Measurements from ENCODE around the gene BRAT1.

DNA sequence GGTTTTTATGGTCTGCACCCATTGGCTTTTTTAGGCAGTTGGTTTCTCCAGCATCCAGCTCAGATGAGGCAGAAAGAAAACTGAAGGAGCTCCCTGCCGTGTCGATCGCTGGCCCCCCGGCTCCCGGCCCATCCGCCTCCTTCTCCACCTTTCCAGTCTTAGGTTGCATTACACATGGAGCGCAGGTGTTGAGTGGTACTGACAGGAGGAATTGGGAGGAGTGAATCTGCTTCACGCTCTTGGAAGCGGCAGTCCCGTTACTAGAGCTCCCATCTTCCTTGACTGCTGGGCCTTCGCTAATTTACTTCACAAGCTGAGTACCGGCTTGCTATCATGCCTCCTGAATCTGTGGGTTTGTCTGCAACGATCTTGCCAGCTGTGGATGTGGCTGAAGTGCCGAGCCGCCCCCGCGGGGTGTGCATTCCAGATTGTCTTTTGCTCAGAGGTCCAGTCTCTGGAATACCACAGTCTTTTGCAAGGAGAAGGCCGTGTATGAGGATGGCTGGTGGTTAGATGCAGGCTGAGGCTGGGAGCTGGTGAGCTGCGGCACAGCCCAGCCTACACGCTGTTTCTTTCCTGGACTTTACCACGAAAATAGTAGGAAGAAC, 20.5 kb upstream of the BRAT1 start:
- TF ChIP-seq EZH2 (IDR thresholded peaks at IDR 0.05; ENCODE audit: low read depth), result no peak
- TF ChIP-seq, protein P1, sequence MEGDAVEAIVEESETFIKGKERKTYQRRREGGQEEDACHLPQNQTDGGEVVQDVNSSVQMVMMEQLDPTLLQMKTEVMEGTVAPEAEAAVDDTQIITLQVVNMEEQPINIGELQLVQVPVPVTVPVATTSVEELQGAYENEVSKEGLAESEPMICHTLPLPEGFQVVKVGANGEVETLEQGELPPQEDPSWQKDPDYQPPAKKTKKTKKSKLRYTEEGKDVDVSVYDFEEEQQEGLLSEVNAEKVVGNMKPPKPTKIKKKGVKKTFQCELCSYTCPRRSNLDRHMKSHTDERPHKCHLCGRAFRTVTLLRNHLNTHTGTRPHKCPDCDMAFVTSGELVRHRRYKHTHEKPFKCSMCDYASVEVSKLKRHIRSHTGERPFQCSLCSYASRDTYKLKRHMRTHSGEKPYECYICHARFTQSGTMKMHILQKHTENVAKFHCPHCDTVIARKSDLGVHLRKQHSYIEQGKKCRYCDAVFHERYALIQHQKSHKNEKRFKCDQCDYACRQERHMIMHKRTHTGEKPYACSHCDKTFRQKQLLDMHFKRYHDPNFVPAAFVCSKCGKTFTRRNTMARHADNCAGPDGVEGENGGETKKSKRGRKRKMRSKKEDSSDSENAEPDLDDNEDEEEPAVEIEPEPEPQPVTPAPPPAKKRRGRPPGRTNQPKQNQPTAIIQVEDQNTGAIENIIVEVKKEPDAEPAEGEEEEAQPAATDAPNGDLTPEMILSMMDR (conservative IDR thresholded peaks at IDR 0.05), result no peak
